ENCODE measurements around the gene TBC1D3L.
"Not testable (repeated sequence)": the region's sequence is repeated elsewhere in the genome, so short reads cannot be mapped to it uniquely, and the experiment has no call there.

Gene TBC1D3L

DNA sequence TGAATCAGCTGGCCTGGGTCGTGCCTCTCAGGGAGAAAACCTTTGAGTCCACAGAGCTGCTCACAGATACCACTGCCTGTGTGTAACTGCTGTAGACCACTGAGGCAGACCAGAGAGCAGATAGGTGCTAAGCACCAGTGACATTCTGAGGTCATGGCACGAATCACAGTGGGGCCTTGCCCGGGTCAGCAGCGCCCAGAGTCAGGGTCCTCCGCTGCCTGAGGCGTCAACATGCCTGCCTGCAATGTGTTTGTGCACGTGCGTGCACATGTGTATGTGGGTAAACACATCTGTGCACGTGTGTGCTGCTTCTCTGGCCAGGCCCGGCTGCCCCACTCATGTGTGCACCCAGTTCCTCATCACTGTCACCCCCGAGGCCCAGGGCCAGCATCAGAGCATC lies at the start of gene TBC1D3L:
TBC1D3L (minus strand) TSS at position 101 of the 400 bp plus-strand sequence. CDS start 1,540 bp downstream, outside the sequence.
- DNase-seq (ENCODE audit: low read depth): not testable (repeated sequence)

GRCh38 chr17:38003676-38004075 lies 14.8 kb upstream of the TBC1D3L start, which contains the start of gene TBC1D3D:
TSS of gene TBC1D3D (plus strand) at chr17:38003976. CDS start at chr17:38005561, 1,585 bp downstream.
- DNase-seq (ENCODE audit: low read depth): not testable (repeated sequence)

Data from stimulated activated CD8-positive, alpha-beta memory T cell treated with anti-CD3 and anti-CD28 coated beads, Interleukin-15, amount 100 ng/mL, for 24 hours (primary cell).